Measurements from ENCODE around the gene ZFP69.

DNA sequence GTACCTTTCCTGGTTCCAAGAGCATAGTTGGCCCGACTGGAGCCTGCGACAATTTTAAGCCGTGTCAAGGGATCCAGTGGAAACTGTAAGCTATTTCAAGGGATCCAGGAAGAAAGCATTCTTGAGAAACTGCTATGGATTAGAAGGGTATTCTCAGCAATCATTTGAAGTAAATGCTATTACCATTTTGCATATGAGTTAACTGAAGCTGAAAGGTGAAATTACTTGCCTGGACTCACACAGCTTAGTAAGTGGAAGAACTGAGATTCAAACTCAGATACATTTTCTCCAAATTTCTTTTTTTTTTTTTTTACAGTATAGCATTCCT is 54.9 kb downstream of the ZFP69 start:
- TF ChIP-seq POLR2A (IDR thresholded peaks at IDR 0.05) = no peak
- TF ChIP-seq, protein P1, sequence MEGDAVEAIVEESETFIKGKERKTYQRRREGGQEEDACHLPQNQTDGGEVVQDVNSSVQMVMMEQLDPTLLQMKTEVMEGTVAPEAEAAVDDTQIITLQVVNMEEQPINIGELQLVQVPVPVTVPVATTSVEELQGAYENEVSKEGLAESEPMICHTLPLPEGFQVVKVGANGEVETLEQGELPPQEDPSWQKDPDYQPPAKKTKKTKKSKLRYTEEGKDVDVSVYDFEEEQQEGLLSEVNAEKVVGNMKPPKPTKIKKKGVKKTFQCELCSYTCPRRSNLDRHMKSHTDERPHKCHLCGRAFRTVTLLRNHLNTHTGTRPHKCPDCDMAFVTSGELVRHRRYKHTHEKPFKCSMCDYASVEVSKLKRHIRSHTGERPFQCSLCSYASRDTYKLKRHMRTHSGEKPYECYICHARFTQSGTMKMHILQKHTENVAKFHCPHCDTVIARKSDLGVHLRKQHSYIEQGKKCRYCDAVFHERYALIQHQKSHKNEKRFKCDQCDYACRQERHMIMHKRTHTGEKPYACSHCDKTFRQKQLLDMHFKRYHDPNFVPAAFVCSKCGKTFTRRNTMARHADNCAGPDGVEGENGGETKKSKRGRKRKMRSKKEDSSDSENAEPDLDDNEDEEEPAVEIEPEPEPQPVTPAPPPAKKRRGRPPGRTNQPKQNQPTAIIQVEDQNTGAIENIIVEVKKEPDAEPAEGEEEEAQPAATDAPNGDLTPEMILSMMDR (IDR thresholded peaks at IDR 0.05) = no peak
- no peak for TF ChIP-seq EP300 (IDR thresholded peaks at IDR 0.05)
